ENCODE data around the gene AIMP1.

The AIMP1 gene

DNA sequence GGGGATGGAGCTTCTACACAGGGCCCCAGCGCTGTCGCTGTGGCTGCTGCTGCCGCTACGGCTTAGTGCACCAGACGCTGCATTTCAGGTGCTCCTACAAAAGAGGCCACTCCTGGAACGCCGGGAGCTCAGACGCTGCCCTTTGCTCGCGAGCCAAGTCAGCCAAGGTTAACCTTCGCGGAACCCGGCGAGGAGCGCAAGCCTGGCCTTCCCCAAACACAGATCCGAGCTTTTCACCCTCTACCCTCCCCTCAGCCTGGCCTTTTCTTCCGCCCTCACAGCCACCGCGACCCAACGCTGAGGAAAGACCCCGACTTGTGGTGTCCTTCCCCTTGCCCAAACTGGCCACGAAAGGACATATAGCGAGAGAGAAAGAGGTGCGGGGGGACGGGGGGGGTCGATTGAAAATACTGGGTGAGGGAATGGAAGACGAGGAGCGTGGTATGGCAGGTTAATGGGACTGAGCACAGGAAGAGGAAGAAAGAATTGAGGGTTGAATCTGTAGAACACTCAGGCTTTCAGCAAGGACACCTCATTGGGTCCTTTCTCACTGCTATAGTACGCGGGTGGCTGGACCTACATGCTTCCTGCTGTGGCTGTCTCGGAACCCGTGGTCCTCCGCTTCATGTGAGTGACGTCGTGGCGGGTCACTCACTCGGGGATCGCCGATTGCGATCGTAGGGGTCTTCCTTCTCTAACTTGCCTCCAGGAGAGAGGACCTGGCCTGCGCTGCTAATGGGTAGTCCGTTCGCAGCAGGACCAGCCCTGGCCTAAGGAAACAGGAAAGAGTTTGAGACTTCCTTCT is at the start of gene AIMP1, which contains the start of gene TBCK:
TSS of gene AIMP1 (plus strand) at position 583 of the 805 bp plus-strand sequence. CDS start 8,460 bp downstream, outside the sequence.
TSS of gene TBCK (minus strand) at position 242 of the 805 bp plus-strand sequence. CDS start 7,249 bp downstream, outside the sequence.
- TF ChIP-seq, protein P1, sequence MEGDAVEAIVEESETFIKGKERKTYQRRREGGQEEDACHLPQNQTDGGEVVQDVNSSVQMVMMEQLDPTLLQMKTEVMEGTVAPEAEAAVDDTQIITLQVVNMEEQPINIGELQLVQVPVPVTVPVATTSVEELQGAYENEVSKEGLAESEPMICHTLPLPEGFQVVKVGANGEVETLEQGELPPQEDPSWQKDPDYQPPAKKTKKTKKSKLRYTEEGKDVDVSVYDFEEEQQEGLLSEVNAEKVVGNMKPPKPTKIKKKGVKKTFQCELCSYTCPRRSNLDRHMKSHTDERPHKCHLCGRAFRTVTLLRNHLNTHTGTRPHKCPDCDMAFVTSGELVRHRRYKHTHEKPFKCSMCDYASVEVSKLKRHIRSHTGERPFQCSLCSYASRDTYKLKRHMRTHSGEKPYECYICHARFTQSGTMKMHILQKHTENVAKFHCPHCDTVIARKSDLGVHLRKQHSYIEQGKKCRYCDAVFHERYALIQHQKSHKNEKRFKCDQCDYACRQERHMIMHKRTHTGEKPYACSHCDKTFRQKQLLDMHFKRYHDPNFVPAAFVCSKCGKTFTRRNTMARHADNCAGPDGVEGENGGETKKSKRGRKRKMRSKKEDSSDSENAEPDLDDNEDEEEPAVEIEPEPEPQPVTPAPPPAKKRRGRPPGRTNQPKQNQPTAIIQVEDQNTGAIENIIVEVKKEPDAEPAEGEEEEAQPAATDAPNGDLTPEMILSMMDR (IDR thresholded peaks at IDR 0.05) = no peak
- TF ChIP-seq ZFX (IDR thresholded peaks at IDR 0.05; ENCODE audit: borderline replicate concordance) = no peak
- peak within 1 kb of the TSS; percentile 93 for H3K27ac ChIP-seq

DNA sequence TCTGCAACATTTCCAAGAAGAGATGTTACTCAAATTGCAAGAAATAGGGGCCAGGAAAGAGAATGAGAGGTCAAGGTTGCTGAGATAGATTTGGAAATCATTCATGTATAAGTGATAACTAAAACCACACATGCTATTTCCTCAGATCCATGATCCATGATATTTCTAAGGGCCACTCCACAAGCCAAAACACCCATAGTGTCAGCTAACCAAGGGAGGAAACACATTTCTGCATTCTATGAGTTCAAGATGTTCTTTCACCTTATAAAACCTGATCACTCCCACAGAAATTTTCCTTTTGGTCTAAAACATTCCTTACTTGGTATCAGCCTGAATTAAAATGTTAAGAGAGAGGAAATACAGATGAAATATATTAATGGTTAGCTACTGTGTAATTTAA is 47.6 kb upstream of the AIMP1 start:
- TF ChIP-seq, protein P1 (IDR thresholded peaks at IDR 0.05) = no peak
- no peak for TF ChIP-seq ZFX (IDR thresholded peaks at IDR 0.05; ENCODE audit: borderline replicate concordance)
- H3K27ac ChIP-seq = no peak overlapping the region

DNA sequence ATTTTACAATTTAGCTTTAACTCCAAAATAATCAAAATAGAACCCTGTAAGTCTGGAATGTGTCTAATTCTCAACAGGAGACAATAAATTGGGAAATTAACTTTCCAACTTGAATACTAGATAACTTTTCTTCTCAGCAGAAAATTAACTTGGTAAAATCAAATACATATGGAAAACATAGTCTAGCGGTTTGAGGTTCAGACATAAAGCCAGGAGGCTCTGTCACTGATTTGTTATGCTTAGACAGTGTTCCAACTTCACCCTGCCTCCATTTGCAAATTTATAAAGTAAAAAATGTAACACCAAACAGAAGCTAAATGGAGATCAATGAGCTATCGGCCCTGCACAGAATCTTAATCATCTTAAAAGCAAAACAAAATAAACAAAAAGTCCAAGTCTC is 46.6 kb upstream of the AIMP1 start:
- TF ChIP-seq ZFX (IDR thresholded peaks at IDR 0.05; ENCODE audit: borderline replicate concordance) = no peak
- TF ChIP-seq, protein P1 (IDR thresholded peaks at IDR 0.05) = no peak
- H3K27ac ChIP-seq = no peak overlapping the region

DNA sequence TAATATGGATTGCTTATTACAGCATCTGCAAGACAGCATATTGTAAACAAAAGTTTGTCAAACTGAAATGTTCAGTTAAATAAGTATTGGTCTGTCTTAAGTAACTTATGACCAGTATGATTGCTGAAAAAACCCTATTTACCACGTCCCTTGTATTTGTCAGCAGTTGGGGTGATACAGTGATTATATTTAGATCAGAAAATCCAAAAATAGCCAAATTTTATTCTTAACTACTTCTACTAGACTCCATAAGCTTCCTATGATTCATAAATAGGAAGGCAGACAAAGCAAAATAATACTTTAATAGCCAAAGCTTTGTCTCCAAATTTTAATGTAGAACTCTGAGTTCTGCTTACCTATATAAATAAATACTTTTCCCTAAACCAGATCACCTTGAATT is 45.6 kb upstream of the AIMP1 start:
- TF ChIP-seq, protein P1 (IDR thresholded peaks at IDR 0.05) = no peak
- no peak for TF ChIP-seq ZFX (IDR thresholded peaks at IDR 0.05; ENCODE audit: borderline replicate concordance)

DNA sequence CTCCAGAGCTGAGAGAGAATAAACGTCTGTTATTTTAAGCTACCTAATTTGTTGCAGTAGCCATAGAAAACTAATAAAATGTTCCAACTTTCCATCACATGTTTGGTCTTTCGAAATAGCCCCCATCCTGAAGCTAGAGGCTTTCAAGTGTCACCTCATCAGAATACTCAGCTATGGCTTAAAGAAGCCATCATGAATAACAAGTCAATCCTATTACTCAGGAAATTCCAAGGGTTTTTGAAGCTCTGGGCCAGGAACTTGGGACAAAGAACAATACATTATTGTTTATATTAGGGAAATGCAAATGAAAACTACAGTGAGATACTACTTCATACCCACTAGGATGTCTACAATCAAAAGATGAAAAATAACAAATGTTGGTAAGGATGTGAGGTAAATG is 42.5 kb upstream of the AIMP1 start:
- H3K27ac ChIP-seq = no peak overlapping the region
- no peak for TF ChIP-seq ZFX (IDR thresholded peaks at IDR 0.05; ENCODE audit: borderline replicate concordance)
- TF ChIP-seq, protein P1 (IDR thresholded peaks at IDR 0.05) = no peak

More for the DNA sequence above, 45.6 kb upstream of the AIMP1 start:
- no peak overlapping the region for H3K27ac ChIP-seq

DNA sequence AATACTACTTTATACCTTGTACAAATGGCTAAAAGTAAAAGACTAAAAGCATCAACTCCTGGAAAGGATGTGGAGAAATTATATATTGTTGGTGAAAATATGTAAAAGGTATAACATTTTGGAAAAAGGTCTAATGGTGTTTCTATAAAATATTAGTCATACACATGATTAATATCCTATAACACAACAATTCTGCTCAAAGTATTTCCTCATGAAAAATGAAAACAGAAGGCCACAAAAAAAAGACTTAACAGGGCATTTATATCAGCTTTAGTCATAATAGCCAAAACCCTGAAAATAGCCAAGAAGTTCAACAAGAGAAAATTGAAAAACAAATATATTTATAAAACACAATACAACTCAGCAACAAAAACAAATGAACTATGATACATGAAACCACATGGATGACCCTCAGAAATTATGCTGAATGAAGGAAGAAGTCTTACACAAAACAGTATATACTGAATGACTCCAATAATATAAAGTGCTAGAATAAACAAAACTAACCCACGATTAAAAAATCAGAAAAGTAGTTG is 39.1 kb upstream of the AIMP1 start:
- TF ChIP-seq, protein P1 (IDR thresholded peaks at IDR 0.05) = no peak
- TF ChIP-seq ZFX (IDR thresholded peaks at IDR 0.05; ENCODE audit: borderline replicate concordance) = no peak
- H3K27ac ChIP-seq = no peak overlapping the region

DNA sequence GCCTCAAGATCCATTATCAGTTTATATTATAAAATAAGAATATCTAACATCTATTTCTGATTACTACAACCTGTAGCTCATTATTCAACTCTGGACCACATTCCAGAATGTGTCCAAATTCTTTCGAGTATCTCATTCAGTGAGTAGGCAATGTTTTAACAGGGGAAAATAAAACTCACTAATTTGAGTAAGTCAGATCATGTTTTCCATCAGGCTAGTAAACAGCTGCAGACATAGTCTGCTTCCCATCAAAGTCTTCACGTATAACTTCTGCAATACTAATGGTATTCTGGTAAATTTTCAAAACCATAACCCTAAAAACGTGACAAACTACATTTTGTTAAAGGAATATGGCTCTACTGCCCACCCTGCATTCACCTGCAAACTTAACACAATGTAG is 32.1 kb upstream of the AIMP1 start:
- no peak overlapping the region for H3K27ac ChIP-seq
- TF ChIP-seq, protein P1 (IDR thresholded peaks at IDR 0.05) = no peak
- no peak for TF ChIP-seq ZFX (IDR thresholded peaks at IDR 0.05; ENCODE audit: borderline replicate concordance)

Measured in 22Rv1 (cell line).